Measurements from ENCODE around the gene MMP24OS. TPM values are rescaled to one million over a fixed set of nuclear protein-coding genes. Genes with fewer than 3 reads are reported as not detected.

Gene MMP24OS
- total and polyA plus RNA-seq, 2 donors (not counting 1 experiment from before 2014, with no cell fraction given) = 36.3 to 57.0 TPM

GRCh38 chr20:35260426-35260825, 17.5 kb downstream of the MMP24OS start:
- POLR2A ChIA-PET = interaction anchor here (0.5 kb wide), 1 partner anchor 1226 kb away, joined by 6 read pairs; no protein-coding TSS in a partner anchor

DNA sequence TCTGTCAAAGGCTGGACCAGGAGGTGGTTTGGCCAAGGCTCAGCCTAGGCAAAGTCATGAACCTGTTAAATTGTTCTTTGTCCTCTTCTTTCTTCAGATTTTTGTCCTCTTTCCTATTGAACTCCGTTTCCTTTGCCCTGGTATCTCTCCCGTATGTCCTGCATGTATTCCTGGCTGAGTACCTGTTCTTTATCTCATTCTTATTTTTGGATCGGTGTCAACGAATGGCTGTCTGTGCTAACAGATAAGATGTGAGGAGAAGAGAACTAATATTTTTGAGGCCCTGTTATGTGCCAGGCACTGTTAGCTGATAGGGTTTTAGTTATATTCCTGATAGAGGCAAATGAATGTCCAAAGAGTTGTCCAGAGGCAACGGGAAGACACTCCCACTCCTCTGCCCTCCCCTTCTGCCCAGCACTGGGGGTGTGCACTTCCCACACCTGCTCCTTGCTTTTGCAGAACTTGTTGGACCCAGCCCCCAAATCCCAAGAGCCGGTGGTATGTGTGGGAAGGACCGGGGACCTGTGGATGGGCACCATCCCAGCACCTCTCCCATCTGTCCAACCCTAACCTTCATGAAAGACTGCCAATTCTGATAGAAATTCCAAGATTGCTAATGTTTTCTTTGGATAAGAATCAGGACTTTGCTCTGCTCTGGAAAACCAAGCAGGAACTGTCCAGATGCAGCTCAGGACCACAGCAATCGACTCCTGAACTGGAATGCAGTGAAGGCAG, 20.6 kb downstream of the MMP24OS start:
- intact Hi-C loops (cut with micrococcal nuclease) = no loop called here
- Histone ChIP-seq H2AFZ (ENCODE audit: insufficient read depth, low read depth, low read length, poor library complexity, severe bottlenecking) (no peak overlapping the region), H3K4me3 (ENCODE audit: control extremely low read depth in 1 of 5, extremely low read depth in 1 of 5, insufficient read depth in 1 of 5, low read depth in 2 of 5, low read length in 4 of 5) (no peak overlapping the region), H4K20me1 (ENCODE audit: control insufficient read depth, insufficient read depth, low read length, poor library complexity, severe bottlenecking) (no peaks in the 10 kb centered on the region), H3K79me2 (ENCODE audit: control insufficient read depth, insufficient read depth, low read length) (peaks cover 13% of the 10 kb centered on the region), H3K27me3 (replicated peaks in 1 of 4; ENCODE audit: control extremely low read depth in 1 of 4, control insufficient read depth in 3 of 4, insufficient read depth in 4 of 4, low read length in 3 of 4) (no peaks in the 10 kb centered on the region), H3K4me2 (replicated peaks; ENCODE audit: low read depth, low read length, poor library complexity, severe bottlenecking) (no peak overlapping the region), H3K9ac (ENCODE audit: low read length) (no peak overlapping the region), H3K36me3 (replicated peaks in 1 of 2; ENCODE audit: control extremely low read depth in 1 of 2, control insufficient read depth in 1 of 2, extremely low read depth in 1 of 2, insufficient read depth in 2 of 2, low read length in 1 of 2) (peaks cover 0 to 6% of the 10 kb centered on the region in 2 experiments), H3K4me1 (ENCODE audit: control insufficient read depth in 2 of 2, insufficient read depth in 2 of 2, low read length in 2 of 2) (peaks cover 3% of the 10 kb centered on the region in 2 donors), H3K9me3 (ENCODE audit: control extremely low read depth in 1 of 3, control insufficient read depth in 2 of 3, insufficient read depth in 1 of 3, low read length in 2 of 3) (no peaks in the 10 kb centered on the region), H3K27ac (ENCODE audit: low read length in 2 of 2) (no peak overlapping the region)
- DNase-seq (no peak), ATAC-seq (ENCODE audit: low read depth) (no peak)
- WGBS (ENCODE audit: insufficient coverage) = 96% methylated on average over 3 of the region's 8 CpGs
- H3K4me1 Mint-ChIP-seq = peaks cover 3% of the 10 kb centered on the region
- H3K27me3 Mint-ChIP-seq = no peaks in the 10 kb centered on the region
- H3K9me3 Mint-ChIP-seq (ENCODE audit: insufficient read depth) = no peaks in the 10 kb centered on the region
- no peak overlapping the region for H3K4me3 Mint-ChIP-seq
- CTCF ChIA-PET = no interaction called here
- POLR2A ChIA-PET = no interaction called here
- TF ChIP-seq, protein P1, sequence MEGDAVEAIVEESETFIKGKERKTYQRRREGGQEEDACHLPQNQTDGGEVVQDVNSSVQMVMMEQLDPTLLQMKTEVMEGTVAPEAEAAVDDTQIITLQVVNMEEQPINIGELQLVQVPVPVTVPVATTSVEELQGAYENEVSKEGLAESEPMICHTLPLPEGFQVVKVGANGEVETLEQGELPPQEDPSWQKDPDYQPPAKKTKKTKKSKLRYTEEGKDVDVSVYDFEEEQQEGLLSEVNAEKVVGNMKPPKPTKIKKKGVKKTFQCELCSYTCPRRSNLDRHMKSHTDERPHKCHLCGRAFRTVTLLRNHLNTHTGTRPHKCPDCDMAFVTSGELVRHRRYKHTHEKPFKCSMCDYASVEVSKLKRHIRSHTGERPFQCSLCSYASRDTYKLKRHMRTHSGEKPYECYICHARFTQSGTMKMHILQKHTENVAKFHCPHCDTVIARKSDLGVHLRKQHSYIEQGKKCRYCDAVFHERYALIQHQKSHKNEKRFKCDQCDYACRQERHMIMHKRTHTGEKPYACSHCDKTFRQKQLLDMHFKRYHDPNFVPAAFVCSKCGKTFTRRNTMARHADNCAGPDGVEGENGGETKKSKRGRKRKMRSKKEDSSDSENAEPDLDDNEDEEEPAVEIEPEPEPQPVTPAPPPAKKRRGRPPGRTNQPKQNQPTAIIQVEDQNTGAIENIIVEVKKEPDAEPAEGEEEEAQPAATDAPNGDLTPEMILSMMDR (IDR thresholded peaks at IDR 0.05) = no peak
- TF ChIP-seq EZH2 (IDR thresholded peaks at IDR 0.05; ENCODE audit: borderline replicate concordance, insufficient read depth, low read depth, low read length, poor library complexity, severe bottlenecking) = no peak
- H3K27ac Mint-ChIP-seq = no peak overlapping the region

More at GRCh38 chr20:35260426-35260825, 17.5 kb downstream of the MMP24OS start:
- peaks cover 35% of the 10 kb centered on the region for H3K79me2 ChIP-seq (ENCODE audit: control insufficient read depth, insufficient read depth, low read length)
- Mint-ChIP-seq H3K27me3 (no peaks in the 10 kb centered on the region), H3K4me3 (no peak overlapping the region), H3K4me1 (no peaks in the 10 kb centered on the region), H3K9me3 (ENCODE audit: insufficient read depth) (no peaks in the 10 kb centered on the region), H3K27ac (no peak overlapping the region)
- no peak for DNase-seq
- CTCF ChIA-PET = no interaction called here
- TF ChIP-seq, protein P1 (IDR thresholded peaks at IDR 0.05) = no peak
- TF ChIP-seq EZH2 (IDR thresholded peaks at IDR 0.05; ENCODE audit: borderline replicate concordance, insufficient read depth, low read depth, low read length, poor library complexity, severe bottlenecking) = no peak
- no peak overlapping the region for H3K4me2 ChIP-seq (replicated peaks; ENCODE audit: low read depth, low read length, poor library complexity, severe bottlenecking)
- no peaks in the 10 kb centered on the region for H3K4me1 ChIP-seq (ENCODE audit: control insufficient read depth in 2 of 2, insufficient read depth in 2 of 2, low read length in 2 of 2)
- no peak overlapping the region for H3K9ac ChIP-seq (ENCODE audit: low read length)
- no peak overlapping the region for H2AFZ ChIP-seq (ENCODE audit: insufficient read depth, low read depth, low read length, poor library complexity, severe bottlenecking)
- H3K36me3 ChIP-seq (replicated peaks in 1 of 2; ENCODE audit: control extremely low read depth in 1 of 2, control insufficient read depth in 1 of 2, extremely low read depth in 1 of 2, insufficient read depth in 2 of 2, low read length in 1 of 2) = peaks cover 0 to 14% of the 10 kb centered on the region in 2 experiments
- ATAC-seq (ENCODE audit: low read depth) = no peak
- H3K27ac ChIP-seq (ENCODE audit: low read length in 2 of 2) = no peak overlapping the region
- H4K20me1 ChIP-seq (ENCODE audit: control insufficient read depth, insufficient read depth, low read length, poor library complexity, severe bottlenecking) = peaks cover 8% of the 10 kb centered on the region
- intact Hi-C loops (cut with micrococcal nuclease) = no loop called here
- no peaks in the 10 kb centered on the region for H3K27me3 ChIP-seq (replicated peaks in 1 of 4; ENCODE audit: control extremely low read depth in 1 of 4, control insufficient read depth in 3 of 4, insufficient read depth in 4 of 4, low read length in 3 of 4)
- 98% methylated on average over 6 of the region's 6 CpGs for WGBS (ENCODE audit: insufficient coverage)
- no peak overlapping the region for H3K4me3 ChIP-seq (ENCODE audit: control extremely low read depth in 1 of 5, extremely low read depth in 1 of 5, insufficient read depth in 1 of 5, low read depth in 2 of 5, low read length in 4 of 5)
- no peaks in the 10 kb centered on the region for H3K9me3 ChIP-seq (ENCODE audit: control extremely low read depth in 1 of 3, control insufficient read depth in 2 of 3, insufficient read depth in 1 of 3, low read length in 2 of 3)

All from B cell (primary cell).